Renal cortical epithelial cell (primary cell): ENCODE data around the gene RMP24.
"Not testable (repeated sequence)": the region's sequence is repeated elsewhere in the genome, so short reads cannot be mapped to it uniquely, and the experiment has no call there.

Experiments
- DNase-seq: peaks from one replicate; pipeline ENCODE4 v3.0.0-alpha.2; 2011; ENCODE audit warnings: low read depth

RMP24 gene

GRCh38 chr18:35972197-35973000 is at the start of gene RMP24:
Gene RMP24, plus strand, starts transcription at chr18:35972679.
- DNase-seq = peak; percentile 81

DNA sequence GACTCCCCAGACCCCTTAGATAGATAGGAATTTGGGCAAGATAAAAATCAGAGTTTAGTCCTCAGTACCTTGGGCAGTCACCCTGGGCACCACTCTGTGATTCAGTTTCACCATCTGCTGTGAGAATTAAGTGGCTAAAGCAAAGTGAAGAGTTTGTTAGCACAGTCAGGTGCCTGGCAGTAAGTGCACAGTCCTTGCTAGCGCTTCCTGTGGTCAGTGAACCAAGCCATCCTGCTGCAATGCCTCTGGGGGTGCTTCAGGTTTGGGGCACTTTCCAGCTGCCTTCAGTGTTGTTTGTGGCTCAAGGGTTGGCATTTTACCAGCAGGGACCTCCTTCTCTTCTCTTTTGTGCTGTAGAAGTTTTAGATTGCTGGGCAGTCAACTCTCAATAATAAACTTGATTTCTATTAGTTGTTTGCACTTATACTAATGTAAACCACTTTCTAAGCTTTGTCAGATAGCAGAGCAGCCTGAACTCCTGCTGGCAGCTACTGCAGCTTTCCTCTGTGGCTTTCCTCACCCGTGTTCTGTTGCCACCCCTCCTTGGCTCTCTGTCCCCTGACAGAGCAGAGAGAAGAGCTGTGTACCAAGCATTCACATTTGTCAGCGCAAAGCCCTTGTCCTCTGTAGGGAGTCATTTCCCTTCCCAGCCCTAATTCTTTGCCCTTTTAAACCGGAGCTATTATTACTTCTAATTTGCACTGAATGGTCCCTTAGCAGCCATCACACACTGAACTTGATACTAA is 48.4 kb upstream of the RMP24 start:
- no peak for DNase-seq

GRCh38 chr18:35926884-35927283 is 45.6 kb upstream of the RMP24 start:
- DNase-seq = no peak

- DNase-seq = no peak
These were observed 45.0 kb upstream of the RMP24 start for GRCh38 chr18:35927430-35927829.

DNA sequence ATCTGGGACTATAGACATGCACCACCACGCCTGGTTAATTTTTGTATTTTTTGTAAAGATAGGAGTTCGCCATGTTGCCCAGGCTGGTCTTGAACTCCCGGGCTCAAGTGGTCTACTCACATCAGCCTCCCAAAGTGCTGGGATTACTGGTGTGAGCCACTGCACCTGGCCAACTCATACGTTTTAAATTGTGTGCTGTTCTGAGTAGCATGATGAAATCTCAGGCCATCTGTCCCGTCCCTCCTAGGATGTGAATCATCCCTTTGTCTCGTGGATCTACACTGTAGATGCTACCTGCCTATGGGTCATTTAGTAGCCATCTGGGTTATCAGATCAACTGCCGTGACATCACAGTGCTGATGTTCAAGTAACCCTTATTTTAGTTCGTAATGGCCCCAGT is 38.5 kb upstream of the RMP24 start:
- DNase-seq = peak; percentile 40

- no peak for DNase-seq
These were observed 37.6 kb upstream of the RMP24 start for GRCh38 chr18:35934891-35935290.

- no peak for DNase-seq
These were observed 36.7 kb upstream of the RMP24 start for GRCh38 chr18:35935805-35936204.

DNA sequence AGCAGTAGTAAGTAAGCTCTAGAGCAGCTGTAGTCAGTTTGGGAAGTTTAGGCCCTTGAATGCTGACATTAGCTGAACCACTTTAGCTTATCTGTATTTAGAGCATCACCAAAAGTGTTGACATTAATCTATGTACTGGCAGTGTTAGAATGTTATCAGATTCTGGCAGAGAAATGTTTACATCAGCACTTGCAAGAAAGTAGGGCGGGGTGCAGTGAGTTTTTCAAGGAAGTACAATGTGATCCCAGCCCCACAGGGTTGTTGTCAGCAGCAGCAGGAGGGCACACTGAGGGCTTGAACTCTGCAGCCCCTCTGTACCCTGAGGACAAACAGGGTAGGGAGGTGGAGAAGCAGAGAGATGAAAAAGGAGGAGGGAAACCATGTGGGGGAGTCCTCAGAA is 35.5 kb upstream of the RMP24 start:
- DNase-seq = no peak

- peak; percentile 67 for DNase-seq
These were observed 34.3 kb upstream of the RMP24 start for GRCh38 chr18:35938158-35938557.

DNA sequence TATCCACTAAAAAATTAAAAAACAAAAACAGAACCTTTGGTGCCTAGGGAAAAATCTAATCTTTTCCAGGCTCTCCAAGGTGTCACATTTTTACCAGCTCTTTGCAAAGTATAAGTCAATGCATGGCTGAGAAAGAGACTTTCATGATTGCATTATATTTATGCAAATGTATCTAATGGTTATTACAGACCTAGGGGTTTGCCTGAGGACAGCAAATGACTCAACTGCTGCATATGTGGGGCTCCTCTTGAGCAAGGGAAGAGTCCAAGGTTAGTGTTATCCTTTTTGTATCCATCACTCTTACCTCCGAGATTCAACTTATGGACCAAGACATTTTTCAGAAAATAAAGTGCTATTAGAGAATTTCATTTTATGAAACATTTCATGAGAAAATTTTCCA is 33.9 kb upstream of the RMP24 start:
- peak; percentile 30 for DNase-seq

DNA sequence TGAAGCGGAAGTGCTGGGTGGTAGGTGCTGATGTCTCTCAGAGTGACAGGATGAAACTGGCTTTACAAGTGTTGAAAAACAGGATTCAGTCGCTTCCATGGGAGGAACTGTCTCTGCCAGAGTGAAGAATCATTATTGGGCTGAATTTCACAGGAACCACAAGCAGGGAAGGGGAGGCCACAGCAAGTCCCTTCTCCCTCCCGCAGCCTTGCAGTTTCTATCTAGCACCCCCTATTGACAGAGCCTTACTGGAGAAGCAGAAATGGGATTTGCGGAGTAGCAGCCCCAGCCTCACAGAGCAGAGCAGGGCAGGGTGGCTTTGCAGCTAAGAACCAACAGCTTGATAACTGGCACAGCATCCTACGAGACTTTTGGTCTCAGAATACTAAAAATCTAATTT is 33.3 kb upstream of the RMP24 start:
- no peak for DNase-seq

- DNase-seq = no peak
These were observed 31.2 kb upstream of the RMP24 start for GRCh38 chr18:35941299-35941698.

DNA sequence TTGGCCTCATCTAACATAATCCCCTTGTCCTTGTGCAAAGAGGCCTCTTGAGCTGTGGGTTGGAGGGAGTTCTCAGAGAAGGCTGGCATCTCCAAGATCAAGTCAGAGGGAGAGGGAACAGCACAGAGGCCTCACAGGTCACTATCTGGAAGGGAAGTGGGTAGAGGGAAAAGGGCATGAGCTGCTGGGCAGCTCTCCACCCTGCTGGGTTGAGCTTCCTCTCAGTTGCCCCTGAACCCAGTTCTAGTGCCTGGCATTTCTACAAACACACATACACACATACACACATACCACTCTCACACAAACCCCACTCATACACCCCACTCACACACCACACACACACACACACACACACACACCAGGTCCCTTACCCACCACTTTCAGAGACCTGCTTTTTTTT is 30.3 kb upstream of the RMP24 start:
- DNase-seq = no peak

DNA sequence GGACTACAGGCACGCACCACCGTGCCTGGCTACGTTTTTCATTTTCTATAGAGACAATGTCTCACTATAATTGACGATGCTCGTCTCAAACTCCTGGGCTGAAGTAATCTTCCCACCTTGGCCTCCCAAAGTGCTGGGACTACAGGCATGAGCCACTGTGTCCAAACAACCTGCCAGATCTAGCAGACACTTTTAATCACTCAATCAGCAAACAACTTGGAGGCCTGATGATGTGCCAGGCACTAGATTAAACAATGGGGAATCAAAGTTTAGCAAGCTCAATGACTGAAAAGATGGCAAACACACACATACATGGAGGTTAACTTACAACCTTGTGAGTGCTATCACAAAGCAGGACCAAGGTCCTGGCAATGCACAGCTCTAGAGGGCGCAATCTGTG is 29.8 kb upstream of the RMP24 start:
- DNase-seq = no peak

GRCh38 chr18:35948080-35948479 is 24.4 kb upstream of the RMP24 start:
- DNase-seq = no peak

DNA sequence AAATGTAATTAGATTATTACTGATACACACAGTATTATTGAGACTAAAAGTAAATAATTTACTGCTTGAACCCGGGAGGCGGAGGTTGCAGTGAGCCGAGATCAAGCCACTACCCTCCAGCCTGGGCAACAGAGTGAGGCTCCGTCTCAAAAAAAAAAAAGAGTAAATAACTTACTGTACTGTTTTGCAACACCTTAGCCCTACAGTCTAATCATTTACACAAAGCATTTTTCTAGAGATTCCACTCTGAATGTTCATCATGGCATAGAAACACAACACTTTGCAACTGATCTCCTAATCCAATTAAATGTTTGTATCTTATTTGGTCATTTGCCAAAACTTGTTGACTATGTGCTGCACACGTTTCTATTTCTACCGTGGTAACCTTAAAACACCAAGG is 23.4 kb upstream of the RMP24 start:
- peak; percentile 60 for DNase-seq

GRCh38 chr18:35949903-35950627 is 22.4 kb upstream of the RMP24 start:
- DNase-seq = peak; percentile 51

- no peak for DNase-seq
These were observed 21.9 kb upstream of the RMP24 start for GRCh38 chr18:35950628-35950982.

GRCh38 chr18:35953688-35954087 is 18.8 kb upstream of the RMP24 start:
- no peak for DNase-seq

DNA sequence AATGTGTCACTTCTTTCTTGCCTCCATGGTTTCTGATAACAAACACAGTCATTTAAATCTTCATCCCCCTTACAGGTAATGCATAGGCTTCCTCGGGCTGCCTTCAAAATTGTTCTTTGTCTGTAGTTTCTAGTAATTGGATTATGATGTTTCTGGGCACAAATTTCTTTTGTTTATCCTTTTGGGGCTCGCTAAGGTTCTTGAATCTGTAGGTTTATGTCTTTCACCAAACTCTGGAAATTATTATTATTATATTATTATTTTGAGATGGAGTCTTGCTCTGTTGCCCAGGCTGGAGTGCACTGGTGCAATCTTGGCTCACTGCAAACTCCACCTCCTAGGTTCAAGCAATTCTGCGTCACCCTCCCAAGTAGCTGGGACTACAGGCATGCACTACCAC is 16.3 kb upstream of the RMP24 start:
- DNase-seq = no peak

GRCh38 chr18:35962320-35962719 is 10.2 kb upstream of the RMP24 start:
- no peak for DNase-seq

GRCh38 chr18:35964319-35964718 is 8.2 kb upstream of the RMP24 start:
- DNase-seq = no peak

GRCh38 chr18:35967866-35968265 is 4.6 kb upstream of the RMP24 start:
- DNase-seq = not testable (repeated sequence)
